Loucy (cell line): ENCODE data around the gene SLC45A2.

Source experiments
- H2AFZ ChIP-seq: fragments of 200-600 bp; sonication (generic); 2 replicates; pipeline ENCODE4 v1.6.0; 2016; ENCODE audit warnings: antibody characterized with exemption, mild to moderate bottlenecking, low read length, moderate library complexity
- H3F3A ChIP-seq: fragments of 200-600 bp; 2 replicates; pipeline ENCODE4 v1.6.0; 2016; ENCODE audit warnings: antibody characterized with exemption, low read depth, mild to moderate bottlenecking
- H3K27me3 ChIP-seq: fragments of 200-600 bp; sonication (generic); 2 replicates; pipeline ENCODE4 v1.6.1; 2014; ENCODE audit warnings: low read length, mild to moderate bottlenecking; ENCODE audit not compliant: insufficient read depth, poor library complexity, severe bottlenecking
- H3K36me3 ChIP-seq: fragments of 200-600 bp; sonication (generic); 2 replicates; pipeline ENCODE4 v1.6.1; 2016; ENCODE audit warnings: low read length; ENCODE audit not compliant: insufficient read depth
- H3K4me1 ChIP-seq: fragments of 200-600 bp; sonication (generic); 2 replicates; pipeline ENCODE4 v1.5.1; 2014; ENCODE audit warnings: low read length, mild to moderate bottlenecking; ENCODE audit not compliant: insufficient read depth, poor library complexity, severe bottlenecking
- H3K4me2 ChIP-seq: fragments of 200-600 bp; sonication (generic); 2 replicates; pipeline ENCODE4 v1.6.0; 2014; ENCODE audit warnings: antibody characterized with exemption, low read length, low read depth, mild to moderate bottlenecking; ENCODE audit not compliant: poor library complexity, severe bottlenecking
- H3K4me3 ChIP-seq: fragments of 200-600 bp; sonication (generic); 2 replicates; pipeline ENCODE4 v1.5.1; 2014; ENCODE audit warnings: low read length, mild to moderate bottlenecking, mixed read lengths; ENCODE audit not compliant: poor library complexity, severe bottlenecking
- H3K79me2 ChIP-seq: fragments of 200-600 bp; sonication (generic); 2 replicates; pipeline ENCODE4 v1.6.1; 2014; ENCODE audit warnings: low read length; ENCODE audit not compliant: insufficient read depth
- H3K9ac ChIP-seq: fragments of 200-600 bp; sonication (generic); 2 replicates; pipeline ENCODE4 v1.6.0; 2014; ENCODE audit warnings: mild to moderate bottlenecking, low read depth, low read length, moderate library complexity; ENCODE audit not compliant: poor library complexity, severe bottlenecking
- H3K9me2 ChIP-seq: fragments of 200-600 bp; sonication (generic); replicated peaks from 2 replicates; pipeline ENCODE4 v1.6.1; 2016; ENCODE audit warnings: low read depth, low read length, mixed read lengths
- H3K9me3 ChIP-seq: fragments of 200-600 bp; sonication (generic); 2 replicates; pipeline ENCODE4 v1.6.1; 2014; ENCODE audit warnings: mild to moderate bottlenecking, antibody characterized with exemption, low read length, low read depth; ENCODE audit not compliant: insufficient read depth
- H4K20me1 ChIP-seq: fragments of 200-600 bp; sonication (generic); 2 replicates; pipeline ENCODE4 v1.6.0; 2014; ENCODE audit warnings: antibody characterized with exemption, low read length, mild to moderate bottlenecking; ENCODE audit not compliant: insufficient read depth, poor library complexity, severe bottlenecking
- EZH2phosphoT487 ChIP-seq: fragments of 200-600 bp; IDR thresholded peaks from 2 replicates; pipeline ENCODE4 v1.6.1; 2018; ENCODE audit warnings: antibody characterized with exemption, mild to moderate bottlenecking, moderate library complexity, borderline replicate concordance
- TF ChIP-seq, protein P1 (sequence below): fragments of 200-600 bp; sonication (generic); conservative IDR thresholded peaks from 2 replicates; pipeline ENCODE4 v1.5.1; 2014; ENCODE audit warnings: mild to moderate bottlenecking, antibody characterized with exemption, low read length

Gene SLC45A2

GRCh38 chr5:33937017-33937706 lies 47.3 kb downstream of the SLC45A2 start:
- H3K36me3 ChIP-seq: no peaks in the 10 kb centered on the region
- no peaks in the 10 kb centered on the region for H3K9me3 ChIP-seq
- H3K4me1 ChIP-seq: no peaks in the 10 kb centered on the region
- no peak overlapping the region for H3K9ac ChIP-seq
- H3K9me2 ChIP-seq: no peaks in the 10 kb centered on the region
- H3K27me3 ChIP-seq: peaks cover 5% of the 10 kb centered on the region
- no peak overlapping the region for H2AFZ ChIP-seq
- TF ChIP-seq EZH2phosphoT487: no peak
- TF ChIP-seq, protein P1, sequence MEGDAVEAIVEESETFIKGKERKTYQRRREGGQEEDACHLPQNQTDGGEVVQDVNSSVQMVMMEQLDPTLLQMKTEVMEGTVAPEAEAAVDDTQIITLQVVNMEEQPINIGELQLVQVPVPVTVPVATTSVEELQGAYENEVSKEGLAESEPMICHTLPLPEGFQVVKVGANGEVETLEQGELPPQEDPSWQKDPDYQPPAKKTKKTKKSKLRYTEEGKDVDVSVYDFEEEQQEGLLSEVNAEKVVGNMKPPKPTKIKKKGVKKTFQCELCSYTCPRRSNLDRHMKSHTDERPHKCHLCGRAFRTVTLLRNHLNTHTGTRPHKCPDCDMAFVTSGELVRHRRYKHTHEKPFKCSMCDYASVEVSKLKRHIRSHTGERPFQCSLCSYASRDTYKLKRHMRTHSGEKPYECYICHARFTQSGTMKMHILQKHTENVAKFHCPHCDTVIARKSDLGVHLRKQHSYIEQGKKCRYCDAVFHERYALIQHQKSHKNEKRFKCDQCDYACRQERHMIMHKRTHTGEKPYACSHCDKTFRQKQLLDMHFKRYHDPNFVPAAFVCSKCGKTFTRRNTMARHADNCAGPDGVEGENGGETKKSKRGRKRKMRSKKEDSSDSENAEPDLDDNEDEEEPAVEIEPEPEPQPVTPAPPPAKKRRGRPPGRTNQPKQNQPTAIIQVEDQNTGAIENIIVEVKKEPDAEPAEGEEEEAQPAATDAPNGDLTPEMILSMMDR: no peak
- no peaks in the 10 kb centered on the region for H3K79me2 ChIP-seq
- no peak overlapping the region for H3K4me2 ChIP-seq
- no peak overlapping the region for H3K4me3 ChIP-seq
- H3F3A ChIP-seq: no peaks in the 10 kb centered on the region
- H4K20me1 ChIP-seq: no peaks in the 10 kb centered on the region

GRCh38 chr5:33936381-33937016 lies 48.0 kb downstream of the SLC45A2 start, which contains the start of gene RXFP3:
TSS of gene RXFP3 (plus strand) at chr5:33936386. CDS start at chr5:33936741, 355 bp downstream.
- no peak within 1 kb of the TSS for H3K4me2 ChIP-seq
- no peaks in the 10 kb centered on the region for H3K36me3 ChIP-seq
- no peak within 1 kb of the TSS for H2AFZ ChIP-seq
- no peaks in the 10 kb centered on the region for H3F3A ChIP-seq
- H3K9me2 ChIP-seq: no peaks in the 10 kb centered on the region
- TF ChIP-seq, protein P1: no peak
- TF ChIP-seq EZH2phosphoT487: no peak
- H3K9me3 ChIP-seq: no peaks in the 10 kb centered on the region
- H3K79me2 ChIP-seq: no peaks in the 10 kb centered on the region
- H3K4me1 ChIP-seq: no peaks in the 10 kb centered on the region
- no peaks in the 10 kb centered on the region for H4K20me1 ChIP-seq
- H3K4me3 ChIP-seq: no peak within 1 kb of the TSS
- no peak within 1 kb of the TSS for H3K9ac ChIP-seq
- H3K27me3 ChIP-seq: peaks cover 5% of the 10 kb centered on the region

DNA sequence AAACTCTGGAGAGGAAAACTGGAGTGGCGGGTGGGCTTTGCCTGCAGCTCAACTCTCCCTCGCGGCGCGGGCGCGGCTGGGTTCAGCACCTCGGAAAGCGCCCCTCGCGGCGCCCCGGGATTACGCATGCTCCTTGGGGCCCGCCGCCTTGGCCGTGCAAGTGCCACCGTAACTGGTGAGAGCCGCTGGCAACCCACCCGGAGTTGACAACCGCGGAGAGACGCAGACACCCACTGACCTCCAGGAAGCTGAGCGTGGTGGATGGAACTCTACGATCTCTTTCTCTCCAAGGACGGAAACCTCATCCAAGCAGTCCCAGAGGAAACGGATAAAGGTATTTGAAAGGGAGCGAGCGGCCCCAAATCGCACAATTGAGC lies 48.5 kb downstream of the SLC45A2 start:
- H4K20me1 ChIP-seq: no peaks in the 10 kb centered on the region
- no peaks in the 10 kb centered on the region for H3K36me3 ChIP-seq
- no peaks in the 10 kb centered on the region for H3F3A ChIP-seq
- no peak overlapping the region for H3K4me3 ChIP-seq
- H2AFZ ChIP-seq: no peak overlapping the region
- H3K4me1 ChIP-seq: no peaks in the 10 kb centered on the region
- no peaks in the 10 kb centered on the region for H3K9me2 ChIP-seq
- TF ChIP-seq, protein P1: no peak
- no peak for TF ChIP-seq EZH2phosphoT487
- H3K27me3 ChIP-seq: peaks cover 5% of the 10 kb centered on the region
- no peak overlapping the region for H3K4me2 ChIP-seq
- no peaks in the 10 kb centered on the region for H3K79me2 ChIP-seq
- H3K9me3 ChIP-seq: no peaks in the 10 kb centered on the region
- no peak overlapping the region for H3K9ac ChIP-seq
